T-helper 2 cell treated with Interferon-gamma antibody and Interleukin-4, amounts not matched to agents 100 ng/mL and 5 ng/mL, for 36 hours (primary cell): ENCODE results near the gene DNAAF1. TPM values are rescaled to one million over a fixed set of nuclear protein-coding genes. Genes with fewer than 3 reads are reported as not detected.
"Not testable (repeated sequence)": the region's sequence is repeated elsewhere in the genome, so short reads cannot be mapped to it uniquely, and the experiment has no call there.

ENCODE experiments used
- intact Hi-C: fragments of 100-400 bp; cut with micrococcal nuclease; formaldehyde crosslinking; loops from one replicate; pipeline ENCODE4 v1.15.1; 2023
- total RNA-seq: library from RNA; stranded (reverse); gene quantifications from 2 replicates; pipeline ENCODE4 v1.2.3, GENCODE V29; 2022

Gene DNAAF1
- total RNA-seq, 1 donor from 2014 or later, result not detected

DNA sequence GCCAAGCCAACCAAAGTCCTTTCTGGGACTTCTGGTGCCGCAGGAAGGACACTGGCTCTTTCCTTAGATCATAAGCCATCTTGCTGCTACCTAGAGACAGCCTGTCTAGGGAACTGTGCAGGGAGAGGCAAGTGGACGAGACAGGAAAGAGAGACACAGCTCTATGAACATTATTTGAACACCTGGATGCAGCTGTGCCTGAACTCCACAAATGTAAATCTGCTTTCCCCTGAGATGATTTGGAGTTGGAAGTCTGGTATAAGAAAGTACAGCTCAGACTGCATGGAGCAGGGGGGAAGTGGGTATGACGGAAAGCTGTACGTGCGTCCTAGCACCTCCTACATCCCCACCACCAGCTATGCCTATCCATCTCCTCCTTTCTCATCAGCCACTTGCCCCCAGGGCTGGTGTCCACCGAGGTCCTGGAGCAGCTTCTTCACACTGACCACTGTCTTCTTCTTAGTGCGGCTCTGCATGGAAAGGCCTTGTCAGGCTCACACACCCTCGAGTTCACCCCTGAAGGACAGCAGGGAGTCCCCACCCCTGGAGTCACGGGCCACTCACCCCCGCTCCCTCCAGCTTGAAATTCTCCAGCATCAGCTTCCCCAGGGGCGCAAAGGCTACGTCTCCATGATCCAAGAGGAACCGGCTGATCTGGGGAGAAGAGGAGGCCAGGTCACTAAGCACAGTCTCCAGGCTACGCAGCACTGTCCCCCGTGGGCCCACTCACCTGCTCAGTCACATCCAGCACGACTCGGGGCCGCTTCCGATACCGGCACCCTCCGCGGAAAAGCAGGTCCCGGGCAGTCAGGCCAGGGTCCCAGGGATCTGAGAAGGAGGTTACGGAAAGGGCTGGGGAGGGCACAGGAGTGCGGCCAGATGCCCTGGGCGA, 37.8 kb downstream of the DNAAF1 start:
- intact Hi-C loops, result no loop called here

DNA sequence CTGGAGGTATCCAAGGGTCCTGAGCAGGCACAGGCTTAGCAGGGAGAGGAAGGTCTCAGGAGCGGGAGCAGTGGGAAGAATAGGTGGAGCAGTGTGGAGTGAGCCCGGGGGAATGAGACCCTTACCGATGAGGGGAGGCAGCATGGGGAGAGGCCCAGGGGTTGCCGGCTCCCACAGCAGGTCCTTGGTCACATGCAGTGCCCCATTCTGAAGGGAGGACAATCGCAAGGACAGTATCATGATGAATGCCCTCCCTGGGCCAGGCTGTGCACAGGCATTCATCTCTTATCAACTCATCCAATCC, 38.4 kb downstream of the DNAAF1 start:
- intact Hi-C loops, result no loop called here

DNA sequence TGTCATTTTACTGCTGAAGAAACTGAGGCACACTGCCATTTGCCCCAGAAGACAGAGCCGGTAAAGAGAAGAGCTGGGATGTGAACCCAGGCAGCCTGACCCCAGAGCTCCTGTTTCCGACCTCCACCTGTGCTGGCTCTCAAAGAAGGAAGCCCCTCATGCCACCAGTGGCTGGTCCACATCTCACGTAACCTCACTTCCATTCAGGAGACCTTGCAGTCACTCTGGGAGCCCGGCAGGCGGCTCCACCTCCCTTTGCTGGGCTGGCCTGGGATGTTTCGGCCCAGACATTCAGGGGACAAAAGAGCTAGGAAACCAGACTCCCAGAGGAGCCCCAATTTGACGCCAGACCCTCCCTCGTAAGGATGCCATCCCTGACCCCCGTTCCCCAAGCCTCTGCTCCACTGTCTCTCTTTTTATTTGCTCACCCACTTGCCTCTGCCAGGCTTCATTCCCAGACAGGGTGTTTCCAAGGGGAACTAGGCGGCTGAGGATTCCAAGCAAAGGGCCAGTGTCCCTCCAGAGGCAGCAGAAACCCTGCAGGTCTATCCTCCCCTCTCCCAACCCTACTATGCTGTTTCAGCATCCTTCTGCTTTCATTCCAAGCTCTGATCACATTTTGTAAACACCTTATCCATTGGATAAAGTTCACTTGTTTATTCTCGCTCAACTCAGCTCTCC, 38.9 kb downstream of the DNAAF1 start:
- intact Hi-C loops, result no loop called here

DNA sequence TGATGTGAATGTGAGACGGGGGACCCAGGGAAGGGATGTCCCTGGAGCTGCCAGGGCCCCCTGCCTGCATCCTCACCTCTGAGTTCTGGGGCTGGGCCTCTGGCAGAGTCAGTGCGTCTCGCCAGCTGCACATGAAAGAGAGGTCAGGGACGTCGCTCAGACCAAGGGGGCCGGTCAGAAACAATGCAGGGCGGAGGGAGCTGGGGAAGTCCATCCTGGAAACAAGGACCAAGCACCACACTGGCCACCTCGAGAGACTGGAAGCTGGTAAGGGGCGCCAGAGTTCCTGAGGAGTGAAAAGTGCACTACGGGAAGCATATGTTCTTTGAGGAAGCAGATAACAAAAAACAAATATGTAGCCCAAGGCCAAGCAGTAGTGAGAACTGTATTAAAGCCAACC, 39.7 kb downstream of the DNAAF1 start:
- intact Hi-C loops, result loop anchor here (5.0 kb wide), 1 partner anchor 227 kb away; no protein-coding TSS in a partner anchor

DNA sequence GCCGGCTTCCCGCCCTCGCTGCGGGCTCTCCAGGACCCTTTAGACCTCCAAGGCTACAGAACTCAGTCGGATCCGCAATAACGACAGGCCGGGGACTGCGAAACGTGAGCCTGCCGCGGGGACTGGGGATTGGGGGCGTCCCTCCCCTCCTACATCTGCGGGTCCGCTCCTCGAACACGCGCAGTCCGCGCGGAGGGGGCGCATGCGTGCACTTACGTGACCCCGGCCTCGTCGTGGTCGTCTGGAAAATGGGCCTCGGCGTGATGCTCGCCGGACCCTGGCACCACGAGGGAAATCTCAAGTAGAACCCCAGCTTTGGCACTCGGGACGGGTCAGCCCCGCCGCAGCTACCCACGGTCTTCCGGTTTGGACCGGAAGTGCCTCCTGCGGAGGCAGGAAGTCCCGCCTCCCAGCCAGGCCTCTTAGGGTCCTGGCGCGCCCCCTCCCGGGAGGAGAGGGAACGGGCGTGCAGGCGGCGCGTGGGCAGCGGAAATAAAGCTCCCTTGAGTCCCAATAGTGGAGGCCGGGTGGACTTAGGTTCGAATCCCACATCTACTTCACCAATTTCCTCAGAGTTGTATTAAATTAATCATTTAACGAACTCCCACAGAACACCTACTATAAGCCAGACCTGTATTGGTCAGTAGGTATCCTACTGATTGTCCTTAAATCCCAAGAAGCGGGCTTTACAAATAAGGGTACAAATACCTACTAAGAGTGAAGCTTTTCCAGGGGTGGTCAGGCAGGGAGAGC, 41.8 kb downstream of the DNAAF1 start, which contains the start of gene TAF1C:
Gene TAF1C, minus strand, starts transcription at position 373 of the 753 bp plus-strand sequence. CDS start 2,069 bp downstream, outside the sequence.
- intact Hi-C loops, result loop anchor here (1.0 to 5.0 kb wide), 5 partner anchors 42 to 230 kb away; partner anchors contain the start of genes DNAAF1, HSDL1 and MBTPS1

DNA sequence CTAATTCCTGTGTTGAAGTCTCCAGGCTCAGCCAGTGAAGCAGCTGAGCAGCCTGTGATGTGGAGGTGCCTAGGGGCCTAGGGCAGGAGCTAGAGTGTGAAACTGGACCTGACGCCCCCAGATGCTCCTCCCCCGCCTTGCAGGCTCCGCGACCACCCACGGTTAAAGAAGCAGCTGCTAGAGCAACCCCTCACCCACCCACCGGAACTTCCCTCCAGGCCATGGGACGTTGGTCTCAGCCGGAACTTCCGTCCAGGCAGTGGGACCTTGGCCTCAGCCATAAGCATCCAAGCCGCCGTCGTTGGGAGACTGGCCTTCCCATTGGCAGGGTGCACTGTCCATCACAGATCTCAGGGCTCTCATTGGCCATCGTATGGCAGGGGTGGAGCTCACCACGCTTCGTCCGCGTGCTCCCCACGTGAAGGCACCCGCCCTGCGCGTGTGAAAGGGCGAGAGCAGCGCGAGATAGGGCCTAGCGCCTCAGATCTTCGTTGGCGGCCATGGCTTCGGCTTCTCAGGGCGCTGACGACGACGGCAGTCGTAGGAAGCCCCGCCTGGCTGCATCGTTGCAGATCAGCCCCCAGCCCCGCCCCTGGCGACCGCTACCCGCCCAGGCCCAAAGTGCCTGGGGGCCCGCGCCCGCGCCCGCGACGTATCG, 45.8 kb downstream of the DNAAF1 start, which contains the start of gene ADAD2:
Gene ADAD2, plus strand, starts transcription at position 427 of the 658 bp plus-strand sequence. Its CDS starts 74 bp downstream, at position 501.
- intact Hi-C loops, result no loop called here

DNA sequence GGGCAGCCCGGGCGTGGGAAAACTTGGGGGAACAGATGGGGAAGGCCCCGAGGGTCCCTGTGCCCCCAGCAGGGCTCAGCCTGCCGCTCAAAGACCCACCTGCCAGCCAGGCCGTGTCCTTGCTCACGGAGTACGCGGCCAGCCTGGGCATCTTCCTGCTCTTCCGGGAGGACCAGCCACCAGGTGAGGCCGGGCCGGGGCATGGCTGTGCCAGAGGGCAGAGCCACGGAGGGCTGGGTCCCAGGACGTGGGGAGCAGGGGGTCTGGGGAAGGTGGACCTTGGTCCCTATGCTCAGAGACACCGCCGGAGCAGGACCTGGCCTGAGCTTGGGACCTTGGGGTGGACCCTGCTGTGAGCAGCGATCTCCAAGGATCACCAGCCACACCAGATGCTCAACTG, 46.4 kb downstream of the DNAAF1 start:
- intact Hi-C loops, result no loop called here

DNA sequence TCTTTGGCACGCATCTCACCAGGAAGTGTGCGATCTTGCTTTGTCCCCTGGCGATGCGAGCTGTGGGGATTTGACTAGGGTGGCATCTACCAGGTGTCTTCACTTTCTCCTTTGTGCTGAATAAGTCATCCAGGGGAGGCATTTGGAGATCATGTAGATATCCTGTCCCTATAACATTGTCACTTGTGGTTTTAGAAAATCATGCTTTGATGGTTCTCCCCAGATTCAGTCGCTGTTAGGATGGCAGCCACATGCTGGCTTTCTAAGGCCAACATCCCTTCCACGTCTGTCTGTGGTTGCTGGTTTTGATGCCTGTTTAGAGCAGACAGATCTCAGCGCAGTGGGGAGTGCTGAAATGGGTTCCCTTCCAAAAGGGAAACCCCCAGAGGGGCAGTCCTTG, 48.4 kb downstream of the DNAAF1 start:
- intact Hi-C loops, result no loop called here

DNA sequence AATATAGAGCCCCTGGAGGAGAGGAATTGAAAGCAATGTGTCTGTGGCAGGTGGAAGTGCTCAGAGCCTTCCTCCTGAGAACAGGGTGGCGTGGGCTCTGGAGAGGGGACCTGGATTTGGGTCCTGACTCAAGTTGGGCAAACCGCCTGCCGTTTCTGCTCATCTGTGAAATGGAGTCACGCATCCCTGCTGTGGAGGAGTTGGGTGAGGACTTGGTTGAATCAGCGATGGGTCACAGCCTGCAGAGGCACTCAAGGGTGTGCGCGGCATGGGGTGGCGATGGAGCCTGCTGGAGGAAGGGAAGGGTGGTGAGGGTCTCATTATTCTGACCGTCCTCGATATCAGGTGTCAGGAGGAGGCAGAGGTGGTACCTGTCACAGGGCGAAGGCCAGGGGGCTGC, 48.9 kb downstream of the DNAAF1 start:
- intact Hi-C loops, result no loop called here

DNA sequence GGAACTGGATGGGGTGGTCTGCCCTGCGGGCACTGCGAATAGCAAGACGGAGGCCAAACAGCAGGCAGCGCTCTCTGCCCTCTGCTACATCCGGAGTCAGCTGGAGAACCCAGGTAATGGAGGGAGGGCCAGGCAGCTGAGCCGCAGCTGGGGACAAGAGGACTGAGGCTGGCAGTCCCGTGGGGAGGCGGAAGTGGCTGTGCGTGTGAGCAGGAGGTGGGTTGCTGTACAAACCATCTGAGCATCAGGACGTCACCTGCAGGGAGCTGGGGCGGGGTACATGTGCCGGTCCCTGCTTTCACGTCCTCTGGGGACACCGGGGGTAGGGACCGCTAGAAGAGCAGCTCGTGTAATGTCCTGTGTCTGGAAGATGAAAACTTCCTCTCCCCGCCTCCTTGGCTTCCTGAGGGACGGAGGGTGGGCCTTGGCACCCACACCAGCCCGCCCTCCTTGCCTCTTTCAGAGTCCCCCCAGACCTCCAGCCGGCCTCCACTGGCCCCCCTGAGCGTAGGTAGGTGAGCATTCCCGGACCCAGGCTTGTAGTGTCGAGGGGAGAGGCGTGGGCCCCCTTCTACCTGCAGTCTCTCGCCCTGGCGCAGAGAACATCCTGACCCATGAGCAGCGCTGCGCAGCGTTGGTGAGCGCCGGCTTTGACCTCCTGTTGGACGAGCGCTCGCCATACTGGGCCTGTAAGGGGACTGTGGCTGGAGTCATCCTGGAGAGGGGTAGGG, 49.5 kb downstream of the DNAAF1 start:
- intact Hi-C loops, result no loop called here

DNA sequence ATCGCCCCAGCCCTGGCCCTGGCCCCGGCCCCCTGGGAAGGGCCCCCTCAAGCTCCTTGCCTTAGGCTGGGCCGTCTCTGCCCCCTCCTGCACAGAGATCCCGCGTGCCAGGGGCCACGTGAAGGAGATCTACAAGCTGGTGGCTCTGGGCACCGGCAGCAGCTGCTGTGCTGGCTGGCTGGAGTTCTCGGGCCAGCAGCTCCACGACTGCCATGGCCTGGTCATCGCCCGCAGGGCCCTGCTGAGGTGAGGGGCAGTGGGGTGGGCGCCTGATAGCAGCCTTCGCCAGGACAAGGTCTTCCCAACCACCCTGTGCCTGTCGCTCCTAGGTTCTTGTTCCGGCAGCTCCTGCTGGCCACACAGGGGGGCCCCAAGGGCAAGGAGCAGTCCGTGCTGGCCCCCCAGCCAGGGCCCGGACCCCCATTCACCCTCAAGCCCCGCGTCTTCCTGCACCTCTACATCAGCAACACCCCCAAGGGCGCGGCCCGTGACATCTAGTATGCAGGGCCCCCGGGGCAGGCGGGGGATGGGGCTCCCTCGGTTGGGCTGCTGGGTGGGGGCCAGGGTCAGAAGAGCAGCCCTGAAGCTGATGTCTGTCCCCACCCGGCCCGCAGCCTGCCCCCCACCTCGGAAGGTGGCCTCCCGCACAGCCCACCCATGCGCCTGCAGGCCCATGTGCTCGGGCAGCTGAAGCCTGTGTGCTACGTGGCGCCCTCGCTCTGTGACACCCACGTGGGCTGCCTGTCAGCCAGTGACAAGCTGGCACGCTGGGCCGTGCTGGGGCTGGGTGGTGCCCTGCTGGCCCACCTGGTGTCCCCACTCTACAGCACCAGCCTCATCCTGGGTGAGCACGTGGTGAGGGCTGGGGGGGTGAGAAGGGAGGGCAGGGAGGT, 50.3 kb downstream of the DNAAF1 start:
- intact Hi-C loops, result no loop called here

DNA sequence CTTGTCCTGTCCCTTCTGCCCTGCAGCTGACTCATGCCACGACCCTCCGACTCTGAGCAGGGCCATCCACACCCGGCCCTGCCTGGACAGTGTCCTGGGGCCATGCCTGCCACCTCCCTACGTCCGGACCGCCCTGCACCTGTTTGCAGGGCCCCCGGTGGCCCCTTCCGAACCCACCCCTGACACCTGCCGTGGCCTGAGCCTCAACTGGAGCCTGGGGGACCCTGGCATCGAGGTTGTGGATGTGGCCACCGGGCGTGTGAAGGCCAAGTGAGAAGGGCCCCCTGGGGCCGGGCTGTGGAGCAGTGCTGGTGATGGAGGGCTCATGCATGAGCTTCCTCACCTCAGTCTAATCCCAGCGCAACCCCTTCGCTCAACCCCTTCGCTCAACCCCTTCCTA, 51.0 kb downstream of the DNAAF1 start:
- intact Hi-C loops, result no loop called here

DNA sequence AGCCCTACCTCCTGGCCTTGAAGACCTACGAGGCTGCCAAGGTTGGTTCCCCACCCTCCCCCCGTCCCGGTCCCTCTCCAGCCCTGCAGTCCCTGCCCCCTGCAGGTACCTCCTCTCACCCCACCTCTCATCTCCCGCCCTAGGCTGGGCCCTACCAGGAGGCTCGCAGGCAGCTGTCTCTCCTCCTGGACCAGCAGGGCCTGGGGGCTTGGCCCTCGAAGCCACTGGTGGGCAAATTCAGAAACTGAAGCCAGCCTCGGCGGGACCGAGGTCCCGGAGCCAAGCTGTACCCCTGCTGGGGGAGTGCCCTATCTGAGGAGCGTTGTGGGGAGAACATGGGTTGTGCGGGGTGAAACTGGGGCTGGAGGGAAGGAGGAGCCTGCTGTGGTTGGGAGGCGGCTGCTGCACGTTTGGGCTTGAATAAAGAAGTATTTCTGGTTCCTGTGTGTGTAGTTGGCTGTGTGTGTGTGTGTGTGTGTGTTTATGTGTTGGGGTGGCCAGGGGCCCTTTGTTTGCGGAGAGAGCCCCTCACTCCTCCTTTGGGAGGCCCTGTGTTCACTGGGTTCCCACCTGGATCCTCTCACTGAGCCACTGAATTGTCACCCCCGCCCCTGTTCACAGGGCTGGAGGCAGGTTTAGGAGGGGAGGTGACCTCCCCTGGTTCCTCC, 51.8 kb downstream of the DNAAF1 start:
- intact Hi-C loops, result no loop called here

DNA sequence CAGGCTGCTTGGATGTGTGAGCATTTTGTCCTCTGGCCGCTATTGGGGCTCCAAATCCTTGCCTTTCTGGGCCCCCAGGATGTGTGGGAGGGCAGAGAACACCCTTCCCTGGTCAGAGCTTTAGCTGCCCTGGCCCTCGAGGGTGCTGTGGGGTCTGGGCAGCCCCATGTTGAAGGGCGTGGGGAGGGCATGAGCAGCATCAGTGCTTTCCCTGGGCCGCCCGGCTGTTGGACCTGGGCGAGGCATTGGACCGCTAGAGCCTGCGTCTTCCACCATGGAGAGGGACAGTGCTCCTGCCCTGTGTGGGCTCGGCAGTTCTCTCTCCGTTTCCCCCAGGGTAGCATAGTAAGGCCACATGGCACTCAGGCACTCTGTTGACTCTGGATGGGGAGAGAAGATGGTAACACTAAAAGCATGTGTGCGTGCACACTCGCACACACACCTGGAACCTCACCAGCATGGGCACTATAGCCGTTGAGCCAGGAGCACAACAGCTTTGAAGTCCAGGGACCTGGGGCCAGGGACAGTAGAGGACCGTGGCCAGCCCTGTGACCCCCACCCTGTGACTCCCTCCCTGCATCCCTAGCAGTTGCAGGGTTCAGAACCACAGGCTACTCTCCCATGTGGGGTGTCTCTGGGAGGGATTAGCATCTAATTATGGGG, 52.5 kb downstream of the DNAAF1 start:
- intact Hi-C loops, result no loop called here

DNA sequence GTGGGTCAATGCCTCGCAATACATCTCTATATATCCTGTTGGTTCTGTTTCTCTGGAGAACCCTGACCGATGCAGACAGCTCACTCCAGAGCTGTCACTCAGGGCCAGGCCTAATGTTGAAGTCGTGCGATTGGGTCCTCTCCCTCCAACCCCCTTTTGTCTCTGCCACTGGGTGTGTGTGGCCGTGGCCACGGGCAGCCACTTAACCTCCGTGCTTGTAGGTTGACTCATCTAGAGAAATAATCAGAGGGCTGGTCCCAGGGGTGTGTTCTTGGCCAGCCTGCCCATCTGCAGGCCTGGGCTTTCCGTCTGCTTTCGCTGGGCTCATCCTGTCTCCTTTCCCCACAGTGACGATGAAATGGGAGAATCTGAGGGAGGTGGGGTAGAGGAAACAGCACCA, 53.3 kb downstream of the DNAAF1 start:
- intact Hi-C loops, result no loop called here

DNA sequence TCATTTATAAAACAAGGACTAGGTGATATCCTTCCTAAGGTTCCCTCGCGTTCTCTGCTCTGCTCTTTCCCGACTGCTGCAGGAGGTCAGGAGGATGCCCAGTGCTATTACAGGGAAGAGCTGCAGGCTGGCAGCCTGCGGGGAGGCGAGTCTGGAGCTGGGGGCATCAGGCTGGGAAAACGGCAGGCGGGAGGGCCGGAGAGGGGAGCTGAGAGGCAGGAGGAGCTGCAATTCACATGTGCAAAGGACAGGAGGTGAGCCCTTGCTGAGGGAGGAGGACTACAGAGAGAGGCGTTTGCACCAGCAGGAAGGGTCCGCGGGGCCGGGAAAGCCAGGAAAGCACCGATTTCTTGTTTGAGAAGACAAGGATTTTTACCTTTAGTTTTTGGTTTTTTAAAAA, 54.0 kb downstream of the DNAAF1 start:
- intact Hi-C loops, result no loop called here

DNA sequence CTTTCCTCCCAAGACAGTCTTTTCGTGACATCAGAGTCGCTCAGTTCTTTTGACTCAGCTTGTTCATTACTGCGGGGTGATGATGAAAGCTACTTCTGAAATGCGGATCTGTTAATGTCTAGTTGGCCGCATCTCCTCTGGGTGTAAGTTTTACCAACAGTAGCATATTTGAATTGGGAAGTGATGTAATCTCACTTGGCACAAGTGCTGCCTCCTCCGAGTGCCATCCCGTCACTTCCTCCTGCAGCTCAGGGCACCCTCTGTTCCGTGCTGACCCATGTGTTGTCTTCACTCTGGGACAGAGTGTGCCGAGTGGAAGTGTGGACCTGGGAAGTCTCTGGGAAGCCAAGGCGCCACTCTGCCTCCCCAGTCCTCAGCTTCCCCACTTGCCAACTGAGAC, 54.8 kb downstream of the DNAAF1 start:
- intact Hi-C loops, result no loop called here

DNA sequence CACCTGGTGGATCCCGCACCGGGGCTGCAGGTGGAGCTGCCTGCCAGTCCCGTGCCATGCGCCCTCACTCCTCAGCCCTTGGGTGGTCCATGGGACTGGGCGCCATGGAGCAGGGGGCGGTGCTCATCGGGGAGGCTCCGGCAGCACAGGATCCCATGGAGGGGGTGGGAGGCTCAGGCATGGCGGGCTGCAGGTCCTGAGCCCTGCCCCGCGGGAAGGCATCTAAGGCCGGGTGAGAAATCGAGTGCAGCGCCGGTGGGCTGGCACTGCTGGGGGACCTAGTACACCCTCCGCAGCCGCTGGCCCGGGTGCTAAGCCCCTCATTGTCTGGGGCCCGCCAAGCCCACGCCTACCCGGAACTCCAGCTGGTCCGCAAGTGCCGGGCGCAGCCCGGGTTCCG, 59.4 kb downstream of the DNAAF1 start:
- intact Hi-C loops, result not testable (repeated sequence)
